Testis (tissue), 3 donors: ENCODE measurements around the gene EWSR1. TPM values are rescaled to one million over a fixed set of nuclear protein-coding genes. Genes with fewer than 3 reads are reported as not detected.

Source experiments
- DNase-seq: peaks from one replicate; pipeline ENCODE4 v3.0.0-alpha.2; 2019
- H3K27ac ChIP-seq, 2 donors: fragments of 200-600 bp; sonication (generic); one replicate each; pipeline ENCODE4 v1.5.1; 2019
- H3K27me3 ChIP-seq: fragments of 200-600 bp; sonication (generic); one replicate; pipeline ENCODE4 v1.5.1; 2019
- H3K36me3 ChIP-seq: fragments of 200-600 bp; sonication (generic); one replicate; pipeline ENCODE4 v1.5.1; 2017; ENCODE audit warnings: low read depth; ENCODE audit errors: missing control alignments
- H3K4me1 ChIP-seq: fragments of 200-600 bp; sonication (generic); one replicate; pipeline ENCODE4 v1.5.1; 2019
- H3K4me3 ChIP-seq, 2 donors: fragments of 200-600 bp; sonication (generic); one replicate each; pipeline ENCODE4 v1.5.1; 2017 to 2019
- H3K9me3 ChIP-seq: fragments of 200-600 bp; sonication (generic); one replicate; pipeline ENCODE4 v1.5.1; 2017
- CTCF ChIP-seq, 3 experiments: fragments of 450-650 bp in 2 of 3; fragments of 200-600 bp in 1 of 3; sonication (generic) in 1 of 3; IDR thresholded peaks; one replicate each; pipeline ENCODE4 v1.5.1; 2016 to 2019; ENCODE audit warnings: antibody characterized with exemption in 3 of 3, mild to moderate bottlenecking in 2 of 3, moderate library complexity in 1 of 3
- POLR2A ChIP-seq: fragments of 450-650 bp; IDR thresholded peaks from one replicate; pipeline ENCODE4 v1.6.1; 2017; ENCODE audit warnings: antibody characterized with exemption, mild to moderate bottlenecking, moderate library complexity
- WGBS, 2 donors: methylation state at CpG; one replicate each; pipeline ENCODE4 v1.1.5; 2018; 5-methylcytosine and 5-hydroxymethylcytosine counted together
- intact Hi-C: fragments of 100-400 bp; cut with DNase I; formaldehyde crosslinking; loops from one replicate; pipeline ENCODE4 v1.15.1; 2023; ENCODE audit warnings: low total_unique reads
- polyA plus RNA-seq: library from polyadenylated mRNA; stranded (reverse); fragments of 350-450 nt; fragmentation: Illumina TruSeq; extraction: RNeasy Lipid Tissue Mini Kit (QIAGEN cat#74804); gene quantifications from one replicate; pipeline ENCODE4 v1.2.3, GENCODE V29; 2014; ENCODE audit warnings: low read depth, low replicate concordance; ENCODE audit not compliant: insufficient read depth
- total RNA-seq, 2 donors: library from RNA; depleted of rRNA; stranded (reverse); fragments of >200 nt; gene quantifications; one replicate each; pipeline ENCODE4 v1.2.3, GENCODE V29; 2016

The EWSR1 gene
- total and polyA plus RNA-seq, 3 donors from 2014 or later, result 286 to 451 (median 336) TPM

GRCh38 chr22:29266564-29267461 is 1.3 kb upstream of the EWSR1 start:
- WGBS, 2 donors, result 12 to 20% methylated on average over 7 to 13 of the region's 13 CpGs
- no peaks in the 10 kb centered on the region for H3K36me3 ChIP-seq
- H3K27me3 ChIP-seq, result no peaks in the 10 kb centered on the region
- DNase-seq, result no peak
- H3K4me1 ChIP-seq, result peaks cover 42% of the 10 kb centered on the region
- H3K4me3 ChIP-seq, result peak overlapping the region; percentile 96 to 98
- intact Hi-C loops, result no loop called here
- no peaks in the 10 kb centered on the region for H3K9me3 ChIP-seq
- H3K27ac ChIP-seq, result peak overlapping the region; percentile 95 to 99
- TF ChIP-seq CTCF (IDR thresholded peaks at IDR 0.05) (no peak), POLR2A (no peak)

- no peak for DNase-seq
- TF ChIP-seq CTCF (IDR thresholded peaks at IDR 0.05) (no peak), POLR2A (no peak)
- H3K27ac ChIP-seq, result peak overlapping the region; percentile 95 to 99
- no peaks in the 10 kb centered on the region for H3K9me3 ChIP-seq
- H3K4me1 ChIP-seq, result peaks cover 46% of the 10 kb centered on the region
- H3K36me3 ChIP-seq, result no peaks in the 10 kb centered on the region
- no peaks in the 10 kb centered on the region for H3K27me3 ChIP-seq
- 0 to 1% methylated on average over 7 to 30 of the region's 32 CpGs for WGBS, 2 donors
- intact Hi-C loops, result no loop called here
- peak overlapping the region; percentile 96 to 98 for H3K4me3 ChIP-seq
Measured at GRCh38 chr22:29267462-29267857, 608 bp upstream of the EWSR1 start.

GRCh38 chr22:29268511-29269229 is 602 bp downstream of the EWSR1 start:
- H3K36me3 ChIP-seq, result no peaks in the 10 kb centered on the region
- H3K9me3 ChIP-seq, result no peaks in the 10 kb centered on the region
- H3K27ac ChIP-seq, result peak overlapping the region; percentile 95 to 99
- H3K27me3 ChIP-seq, result no peaks in the 10 kb centered on the region
- WGBS, 2 donors, result 0% methylated on average over 21 to 33 of the region's 51 CpGs
- H3K4me1 ChIP-seq, result peaks cover 46% of the 10 kb centered on the region
- peak overlapping the region; percentile 96 to 98 for H3K4me3 ChIP-seq
- no peak for TF ChIP-seq POLR2A
- TF ChIP-seq CTCF (IDR thresholded peaks at IDR 0.05), result no peak
- DNase-seq, result peak; percentile 74
- intact Hi-C loops, result no loop called here

GRCh38 chr22:29269230-29269604 is 1.1 kb downstream of the EWSR1 start:
- no peak for DNase-seq
- TF ChIP-seq CTCF (IDR thresholded peaks at IDR 0.05) (no peak), POLR2A (no peak)
- Histone ChIP-seq H3K36me3 (no peaks in the 10 kb centered on the region), H3K9me3 (no peaks in the 10 kb centered on the region), H3K27me3 (no peaks in the 10 kb centered on the region), H3K27ac (peak overlapping the region; percentile 95 to 99), H3K4me1 (peaks cover 46% of the 10 kb centered on the region), H3K4me3 (peak overlapping the region; percentile 96 to 98)
- 1 to 2% methylated on average over 14 of the region's 14 CpGs for WGBS, 2 donors
- intact Hi-C loops, result no loop called here
